K562 treated with DMSO at 1 percent for 48 hours (cell line): ENCODE results near the gene U2AF1. TPM values are rescaled to one million over a fixed set of nuclear protein-coding genes. Genes with fewer than 3 reads are reported as not detected.

ENCODE experiments used
- total RNA-seq: library from RNA; unstranded; fragments of 300-600 nt; gene quantifications from 2 replicates; pipeline ENCODE4 v1.2.3, GENCODE V29; 2022; ENCODE audit warnings: low replicate concordance; ENCODE audit errors: extremely low read depth

U2AF1 gene
- not detected in 2 replicates for total RNA-seq

GRCh38 chr21:43106965-43107793, at the start of gene U2AF1:
U2AF1 (minus strand) TSS chr21:43107570; CDS start chr21:43107494, 76 bp downstream.

GRCh38 chr21:43075170-43076022, 32.0 kb downstream of the U2AF1 start, which contains the start of gene CBS:
CBS (minus strand) TSS chr21:43075835; CDS start chr21:43072193, 3,642 bp downstream.

Other genes starting within 250 kb of the U2AF1 start
- gene WDR4, start 228.0 kb downstream of the U2AF1 start, total RNA-seq = not detected in 2 replicates
- gene NDUFV3, start 214.3 kb downstream of the U2AF1 start, total RNA-seq = not detected in 2 replicates
- gene ERVH48-1, start 181.9 kb downstream of the U2AF1 start, total RNA-seq = not detected in 2 replicates
- gene PKNOX1, start 133.0 kb downstream of the U2AF1 start, total RNA-seq = not detected in 2 replicates
- not detected in 2 replicates for gene CBS, start 31.7 kb downstream of the U2AF1 start, total RNA-seq
- gene CRYAA, start 61.4 kb upstream of the U2AF1 start, total RNA-seq = not detected in 2 replicates